ENCODE measurements around the gene PROSER2. TPM values are rescaled to one million over a fixed set of nuclear protein-coding genes. Genes with fewer than 3 reads are reported as not detected.

The PROSER2 gene
- total and polyA plus RNA-seq, 2 donors (not counting 1 experiment from before 2014, with no cell fraction given) = 0.07 TPM; not detected in 1

DNA sequence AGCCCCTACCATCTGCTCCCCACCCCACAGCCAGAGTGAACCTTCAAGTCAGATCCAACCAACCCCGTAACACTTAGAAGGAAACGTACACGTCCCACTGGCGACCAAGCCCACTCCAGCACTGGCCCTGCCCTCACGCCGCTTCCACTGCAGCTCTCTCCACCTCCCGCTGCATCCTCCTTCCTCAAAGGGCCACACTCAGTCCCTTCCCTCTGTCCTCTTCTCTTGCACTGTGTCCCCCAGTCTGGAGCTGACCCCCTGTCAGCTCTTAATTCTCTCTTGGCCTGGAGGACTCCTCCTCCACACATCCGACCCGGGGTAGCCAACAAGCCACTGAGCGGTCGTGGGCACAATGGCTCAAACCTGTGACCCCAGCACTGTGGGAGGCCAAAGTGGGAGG, 85.8 kb downstream of the PROSER2 start:
- H3K27ac Mint-ChIP-seq = no peak overlapping the region
- TF ChIP-seq EZH2 (IDR thresholded peaks at IDR 0.05; ENCODE audit: borderline replicate concordance, insufficient read depth, low read depth, low read length, poor library complexity, severe bottlenecking) = no peak
- no peak for TF ChIP-seq CTCF (IDR thresholded peaks at IDR 0.05)
- H3K4me3 Mint-ChIP-seq = no peak overlapping the region
- ATAC-seq (ENCODE audit: low read depth) (no peak), DNase-seq (no peak)
- Histone ChIP-seq H3K9ac (ENCODE audit: low read length) (no peak overlapping the region), H3K9me3 (ENCODE audit: control extremely low read depth in 1 of 3, control insufficient read depth in 2 of 3, insufficient read depth in 1 of 3, low read length in 2 of 3) (no peaks in the 10 kb centered on the region), H3K4me2 (replicated peaks; ENCODE audit: low read depth, low read length, poor library complexity, severe bottlenecking) (no peak overlapping the region), H3K27me3 (replicated peaks in 1 of 4; ENCODE audit: control extremely low read depth in 1 of 4, control insufficient read depth in 3 of 4, insufficient read depth in 4 of 4, low read length in 3 of 4) (no peaks in the 10 kb centered on the region), H3K4me3 (ENCODE audit: control extremely low read depth in 1 of 5, extremely low read depth in 1 of 5, insufficient read depth in 1 of 5, low read depth in 2 of 5, low read length in 4 of 5) (no peak overlapping the region), H3K27ac (ENCODE audit: low read length in 2 of 2) (no peak overlapping the region), H3K4me1 (ENCODE audit: control insufficient read depth in 2 of 2, insufficient read depth in 2 of 2, low read length in 2 of 2) (no peaks in the 10 kb centered on the region), H4K20me1 (ENCODE audit: control insufficient read depth, insufficient read depth, low read length, poor library complexity, severe bottlenecking) (no peaks in the 10 kb centered on the region), H3K36me3 (replicated peaks in 1 of 2; ENCODE audit: control extremely low read depth in 1 of 2, control insufficient read depth in 1 of 2, extremely low read depth in 1 of 2, insufficient read depth in 2 of 2, low read length in 1 of 2) (no peaks in the 10 kb centered on the region), H3K79me2 (ENCODE audit: control insufficient read depth, insufficient read depth, low read length) (no peaks in the 10 kb centered on the region), H2AFZ (ENCODE audit: insufficient read depth, low read depth, low read length, poor library complexity, severe bottlenecking) (no peak overlapping the region)
- peaks cover 2% of the 10 kb centered on the region for H3K4me1 Mint-ChIP-seq
- 94% methylated on average over 11 of the region's 11 CpGs for WGBS (ENCODE audit: insufficient coverage)
- ChIA-PET POLR2A (no interaction called here), CTCF (no interaction called here)
- intact Hi-C loops (cut with micrococcal nuclease) = no loop called here
- no peaks in the 10 kb centered on the region for H3K9me3 Mint-ChIP-seq (ENCODE audit: insufficient read depth)
- peaks cover 3% of the 10 kb centered on the region for H3K27me3 Mint-ChIP-seq

- DNase-seq (no peak), ATAC-seq (ENCODE audit: low read depth) (no peak)
- ChIA-PET CTCF (no interaction called here), POLR2A (no interaction called here)
- no peaks in the 10 kb centered on the region for H3K36me3 ChIP-seq (replicated peaks in 1 of 2; ENCODE audit: control extremely low read depth in 1 of 2, control insufficient read depth in 1 of 2, extremely low read depth in 1 of 2, insufficient read depth in 2 of 2, low read length in 1 of 2)
- Mint-ChIP-seq H3K4me3 (no peak overlapping the region), H3K4me1 (peaks cover 2% of the 10 kb centered on the region), H3K9me3 (ENCODE audit: insufficient read depth) (no peaks in the 10 kb centered on the region), H3K27me3 (peaks cover 3% of the 10 kb centered on the region), H3K27ac (no peak overlapping the region)
- no peaks in the 10 kb centered on the region for H3K9me3 ChIP-seq (ENCODE audit: control extremely low read depth in 1 of 3, control insufficient read depth in 2 of 3, insufficient read depth in 1 of 3, low read length in 2 of 3)
- intact Hi-C loops (cut with micrococcal nuclease) = no loop called here
- no peaks in the 10 kb centered on the region for H3K79me2 ChIP-seq (ENCODE audit: control insufficient read depth, insufficient read depth, low read length)
- TF ChIP-seq CTCF (IDR thresholded peaks at IDR 0.05) (no peak), EZH2 (IDR thresholded peaks at IDR 0.05; ENCODE audit: borderline replicate concordance, insufficient read depth, low read depth, low read length, poor library complexity, severe bottlenecking) (no peak)
- WGBS (ENCODE audit: insufficient coverage) = 95% methylated on average over 10 of the region's 10 CpGs
- H4K20me1 ChIP-seq (ENCODE audit: control insufficient read depth, insufficient read depth, low read length, poor library complexity, severe bottlenecking) = no peaks in the 10 kb centered on the region
- H3K4me3 ChIP-seq (ENCODE audit: control extremely low read depth in 1 of 5, extremely low read depth in 1 of 5, insufficient read depth in 1 of 5, low read depth in 2 of 5, low read length in 4 of 5) = no peak overlapping the region
- H3K27ac ChIP-seq (ENCODE audit: low read length in 2 of 2) = no peak overlapping the region
- H2AFZ ChIP-seq (ENCODE audit: insufficient read depth, low read depth, low read length, poor library complexity, severe bottlenecking) = no peak overlapping the region
- H3K9ac ChIP-seq (ENCODE audit: low read length) = no peak overlapping the region
- no peaks in the 10 kb centered on the region for H3K4me1 ChIP-seq (ENCODE audit: control insufficient read depth in 2 of 2, insufficient read depth in 2 of 2, low read length in 2 of 2)
- H3K4me2 ChIP-seq (replicated peaks; ENCODE audit: low read depth, low read length, poor library complexity, severe bottlenecking) = no peak overlapping the region
- H3K27me3 ChIP-seq (replicated peaks in 1 of 4; ENCODE audit: control extremely low read depth in 1 of 4, control insufficient read depth in 3 of 4, insufficient read depth in 4 of 4, low read length in 3 of 4) = no peaks in the 10 kb centered on the region
Measured at GRCh38 chr10:11909618-11910017, 86.5 kb downstream of the PROSER2 start.
